Mesenteric fat pad (tissue), 1 donor: ENCODE measurements around the gene GJA9. TPM values are rescaled to one million over a fixed set of nuclear protein-coding genes. Genes with fewer than 3 reads are reported as not detected.
"Not testable (repeated sequence)": the region's sequence is repeated elsewhere in the genome, so short reads cannot be mapped to it uniquely, and the experiment has no call there.

Source experiments
- DNase-seq: peaks from one replicate; pipeline ENCODE4 v3.0.0-alpha.2; 2020; ENCODE audit warnings: low spot score
- total RNA-seq: library from RNA; stranded (reverse); fragmentation: NEBNext Ultra II Directional; extraction: Animal tissue kit (Norgen Biotek cat#: 25700); gene quantifications from one replicate; pipeline ENCODE4 v1.2.1, GENCODE V29; 2021
- donor health status: DM: yes; HTN: yes; CAD: no.

GJA9 gene
- total RNA-seq, 1 donor from 2014 or later: not detected

DNA sequence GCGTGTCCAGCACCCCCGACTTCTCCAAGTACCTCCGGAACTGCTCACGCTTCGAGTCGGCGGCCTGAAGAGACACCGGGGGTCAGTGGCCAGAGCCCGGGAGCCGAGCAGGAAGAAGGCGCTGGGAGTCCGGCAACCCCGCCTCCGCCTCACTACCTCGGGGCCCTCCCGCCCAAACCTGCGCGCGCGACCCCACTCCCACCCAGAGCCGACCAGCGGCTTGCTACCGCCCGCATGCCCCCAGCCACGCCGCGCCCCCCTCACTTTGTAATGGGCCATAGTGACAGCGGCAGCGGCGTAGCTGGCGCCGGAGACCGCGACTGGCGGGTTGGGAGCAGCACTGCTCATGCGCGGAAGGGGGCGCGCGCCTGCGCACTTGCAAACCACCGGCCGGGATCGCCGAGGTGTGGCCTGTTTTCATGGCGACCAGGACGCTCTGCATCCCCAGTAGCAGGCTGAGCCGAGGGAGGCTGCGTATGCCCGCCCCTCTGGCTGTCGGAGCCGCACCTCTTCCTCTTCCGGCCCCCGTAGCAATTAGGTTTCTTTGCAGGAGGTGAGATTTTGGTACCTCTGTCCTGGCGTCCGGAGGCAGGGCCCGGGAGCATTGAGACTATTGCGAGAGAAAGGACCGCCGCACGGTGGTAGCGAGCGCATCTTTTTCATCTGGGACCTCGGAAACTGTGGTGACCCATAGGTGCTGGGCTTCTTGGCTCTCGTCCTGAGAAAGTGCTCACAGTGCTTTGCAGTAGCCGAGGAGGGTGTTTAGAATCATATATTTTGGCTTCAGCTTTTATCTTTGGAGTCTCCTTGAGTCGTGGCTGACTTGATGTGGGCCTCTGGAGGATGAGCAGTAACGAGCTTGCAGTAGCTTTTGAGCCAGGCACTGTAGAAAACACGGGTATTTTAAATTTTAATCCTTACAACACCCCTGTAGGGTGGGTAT is 8.1 kb downstream of the GJA9 start, which contains the start of gene MYCBP:
Gene MYCBP (minus strand): TSS at position 322 of the 943 bp plus-strand sequence. CDS start 43 bp downstream, at position 279.
- peak; percentile 99 for DNase-seq

DNA sequence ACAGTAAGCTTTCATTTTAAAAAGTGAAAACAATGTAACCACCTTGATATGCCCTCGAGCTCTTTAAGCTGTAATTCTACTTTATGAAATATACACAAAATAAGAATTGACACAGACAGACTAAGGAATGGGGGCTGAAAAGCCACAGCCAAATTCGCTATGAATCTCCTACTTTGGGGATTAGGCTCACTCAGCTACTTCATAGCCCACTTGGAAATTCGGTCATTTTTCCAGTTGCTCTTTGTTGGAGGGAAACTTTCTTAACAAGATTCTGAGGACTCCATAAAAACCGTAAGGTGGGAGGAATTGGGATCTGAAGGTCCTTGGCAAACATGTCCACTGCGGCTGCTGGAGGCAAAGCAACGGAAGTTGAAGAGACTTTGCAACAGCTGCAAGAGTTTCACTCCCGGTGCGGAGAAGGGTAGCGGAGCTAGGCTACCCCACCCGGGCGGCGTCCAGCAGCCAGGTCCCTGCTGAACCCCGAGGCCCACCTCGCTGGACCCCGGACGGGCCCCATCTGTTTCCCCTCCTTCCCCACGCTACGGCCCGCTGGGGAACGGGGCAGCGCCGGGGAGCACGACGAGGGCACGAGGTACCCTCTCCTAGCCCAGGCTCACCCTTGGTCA is 8.9 kb downstream of the GJA9 start:
- DNase-seq: no peak

DNA sequence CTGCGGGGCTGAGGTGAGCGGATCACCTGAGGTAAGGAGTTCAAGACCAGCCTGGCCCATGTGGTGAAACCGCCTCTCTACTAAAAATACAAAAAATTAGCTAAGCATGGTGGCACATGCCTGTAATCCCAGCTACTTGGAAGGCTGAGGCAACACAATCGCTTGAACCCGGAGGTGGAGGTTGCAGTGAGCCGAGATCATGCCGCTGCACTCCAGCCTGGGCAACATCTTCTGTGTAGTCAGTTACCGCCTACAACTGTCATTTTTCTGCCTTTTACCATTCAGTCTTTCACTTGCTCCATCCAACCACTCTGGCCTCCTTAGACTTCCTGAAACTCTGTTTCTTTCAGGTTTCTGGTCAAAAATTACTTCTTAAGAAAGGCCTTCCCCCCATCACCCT is 10.4 kb downstream of the GJA9 start:
- DNase-seq: no peak

DNA sequence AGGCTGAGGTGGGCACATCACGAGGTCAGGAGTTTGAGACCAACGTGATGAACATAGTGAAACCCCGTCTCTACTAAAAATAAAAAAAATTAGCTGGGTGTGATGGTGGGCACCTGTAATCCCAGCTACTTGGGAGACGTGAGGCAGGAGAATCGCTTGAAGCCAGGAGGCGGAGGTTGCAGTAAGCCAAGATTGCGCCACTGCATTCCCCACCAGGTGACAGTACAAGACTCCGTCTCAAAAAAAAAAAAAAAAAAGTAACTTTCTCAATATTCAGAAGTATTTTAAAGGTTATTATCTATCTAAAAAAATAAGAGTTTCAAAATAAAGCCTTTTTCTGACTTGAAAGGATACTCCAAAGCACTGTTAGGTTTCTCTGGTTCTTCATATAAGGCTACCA is 14.2 kb downstream of the GJA9 start:
- DNase-seq: no peak

DNA sequence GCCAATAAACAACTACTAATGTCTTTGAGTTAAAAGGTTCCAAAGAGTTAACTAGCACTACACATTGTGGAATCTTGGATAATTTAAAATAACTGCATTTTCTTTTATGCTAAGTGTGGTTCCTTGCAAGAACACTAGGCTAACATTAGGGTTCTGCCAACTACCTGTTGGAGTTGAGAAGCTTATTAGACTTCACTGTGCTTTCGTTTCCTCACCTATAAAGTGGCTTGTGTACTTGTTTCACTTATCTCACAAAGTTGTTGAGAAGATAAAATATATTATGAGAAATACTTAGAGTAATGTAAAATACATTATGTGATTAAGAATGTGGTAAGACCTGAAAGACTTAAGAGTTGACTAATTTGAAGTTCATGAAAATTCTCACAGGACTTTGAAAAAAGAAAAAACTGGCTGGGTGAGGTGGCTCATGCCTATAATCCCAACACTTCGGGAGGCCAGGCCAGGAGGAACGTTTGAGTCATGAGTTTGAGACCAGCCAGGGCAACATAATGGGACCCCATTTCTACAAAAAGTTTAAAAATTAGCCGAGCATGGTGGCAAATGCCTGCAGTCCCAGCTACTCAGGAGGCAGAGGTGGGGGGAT is 16.2 kb downstream of the GJA9 start:
- DNase-seq: no peak

DNA sequence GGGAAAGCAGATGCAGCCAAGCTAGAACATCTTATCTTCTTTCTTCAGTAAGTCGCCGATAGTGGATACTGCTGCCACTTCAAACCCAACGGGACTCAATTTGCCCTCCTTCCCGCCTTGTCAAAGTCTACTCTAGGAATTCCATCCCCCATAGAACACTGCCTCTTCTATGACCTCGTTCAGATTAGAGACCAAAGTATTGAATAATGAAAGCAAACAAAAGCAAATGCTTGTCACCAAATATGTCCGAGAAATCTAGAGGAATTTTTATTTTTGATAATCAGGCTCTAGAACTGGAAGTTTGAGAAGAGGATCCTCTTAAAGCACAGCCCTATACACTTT is 21.0 kb downstream of the GJA9 start:
- no peak for DNase-seq

DNA sequence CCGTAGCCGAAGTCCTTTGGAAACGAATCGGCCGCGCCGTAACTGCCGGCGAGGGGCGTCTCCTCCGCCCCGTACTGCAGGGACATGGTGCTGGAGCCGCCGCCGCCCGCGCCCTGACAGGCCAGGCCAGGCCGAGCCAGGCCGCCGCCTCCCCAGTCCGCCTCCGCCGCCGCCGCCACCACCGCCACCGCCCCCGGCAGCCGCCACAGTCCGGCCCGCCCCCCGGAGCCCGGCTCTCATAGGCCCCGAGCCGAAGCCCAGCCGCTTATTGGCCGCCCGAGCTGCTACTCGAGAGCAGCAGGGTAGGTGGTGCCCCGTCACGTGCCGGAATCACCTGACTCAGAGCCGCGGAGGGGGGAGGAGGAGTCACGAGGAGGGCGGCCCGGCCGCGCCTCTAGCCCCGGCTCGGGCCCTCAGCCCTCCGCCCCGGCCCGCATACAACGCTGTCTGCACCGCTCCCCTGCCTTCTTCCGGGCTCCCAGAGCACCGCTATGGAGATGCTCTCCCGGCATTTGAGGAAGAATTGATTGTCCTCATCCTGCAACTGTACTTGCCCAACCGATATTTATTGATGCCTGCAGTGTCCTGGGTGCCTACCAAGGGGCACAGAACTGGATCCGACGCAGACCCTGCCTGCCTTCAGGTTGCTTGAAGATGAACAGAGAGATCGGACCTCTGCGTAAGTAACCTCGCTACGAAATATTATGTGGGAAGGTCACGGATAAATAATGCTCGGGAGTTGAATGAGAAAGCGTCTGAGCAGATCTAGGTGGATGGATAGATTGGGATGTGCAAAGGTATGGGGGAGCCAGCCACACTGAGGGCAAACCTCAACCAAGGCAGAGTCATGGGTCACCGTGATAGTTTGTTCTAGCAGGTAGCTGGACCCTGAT is 21.6 kb downstream of the GJA9 start, which contains the start of gene RRAGC:
Gene RRAGC (minus strand): TSS at position 212 of the 893 bp plus-strand sequence. CDS start 126 bp downstream, at position 86.
- DNase-seq: peak; percentile 100

DNA sequence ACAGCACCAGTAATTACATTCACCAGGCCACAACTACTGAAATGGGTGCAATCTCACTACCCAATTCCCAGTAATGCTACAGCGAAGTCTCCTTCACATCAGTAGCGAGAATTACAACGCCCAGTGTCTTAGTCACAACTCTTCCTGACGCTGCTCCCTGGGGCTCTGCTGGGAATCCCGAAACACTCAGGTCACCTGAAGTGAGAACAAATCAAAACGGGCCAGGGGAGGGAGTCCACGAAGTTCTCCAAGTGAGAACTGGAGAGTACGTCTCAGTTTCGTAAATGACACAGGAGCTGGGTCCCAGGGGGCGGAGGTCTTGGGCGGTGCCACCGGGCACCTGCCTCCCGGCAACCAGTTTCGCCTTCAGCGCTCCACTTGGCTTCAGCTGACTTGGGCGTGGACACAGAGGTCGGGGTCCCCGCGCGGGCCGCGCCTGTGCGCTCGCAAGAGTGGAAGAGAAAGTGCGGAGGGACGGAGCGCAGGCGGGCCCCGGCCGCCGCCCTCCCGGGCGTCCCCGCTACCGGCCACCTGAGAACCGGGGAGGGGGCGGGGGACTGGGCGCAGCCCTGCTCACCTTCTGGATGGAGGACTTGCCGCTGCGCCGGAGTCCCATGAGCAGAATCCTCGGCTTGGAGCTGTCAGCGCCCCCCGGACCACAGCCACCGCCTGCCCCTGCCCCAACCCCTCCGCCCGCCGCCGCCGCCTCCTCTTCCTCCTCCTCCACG is 22.4 kb downstream of the GJA9 start:
- peak; percentile 92 for DNase-seq

DNA sequence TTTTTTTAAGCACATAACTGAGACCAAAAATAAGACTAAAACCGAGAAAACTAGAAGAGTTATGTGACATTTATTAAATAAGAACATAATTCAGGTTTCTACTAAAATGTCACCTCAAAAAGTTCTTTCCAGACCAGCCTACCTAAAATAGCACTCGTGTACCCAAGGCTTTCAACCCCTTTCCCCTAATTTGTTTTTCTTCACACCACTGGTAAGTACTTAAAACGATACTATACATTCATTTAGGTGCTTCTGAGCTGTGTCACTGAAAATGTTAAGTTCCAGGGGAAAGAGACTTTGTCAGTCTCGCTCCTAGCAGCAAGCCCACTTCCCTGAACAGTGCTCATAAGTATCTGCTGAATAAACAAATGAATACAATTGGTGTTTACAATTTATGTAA is 28.6 kb downstream of the GJA9 start:
- no peak for DNase-seq

DNA sequence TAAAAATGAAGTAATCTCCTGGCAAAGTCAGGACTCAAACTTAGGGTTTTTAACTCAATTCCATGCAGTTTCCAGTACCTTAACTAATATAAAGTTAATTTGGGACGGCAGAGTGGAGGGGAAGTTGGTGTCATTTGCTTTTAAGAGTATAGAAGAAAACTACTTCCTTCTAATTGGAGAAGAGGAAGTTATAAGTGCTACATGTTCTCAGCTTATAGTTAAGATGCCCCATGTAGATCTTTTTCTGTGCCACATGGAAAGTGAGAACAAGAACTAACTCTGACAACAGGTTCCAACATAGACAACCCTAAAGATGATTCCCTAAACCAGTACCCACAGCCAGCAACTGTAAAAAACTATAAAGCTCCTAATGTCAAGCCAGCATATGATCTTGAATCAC is 33.3 kb downstream of the GJA9 start:
- no peak for DNase-seq

DNA sequence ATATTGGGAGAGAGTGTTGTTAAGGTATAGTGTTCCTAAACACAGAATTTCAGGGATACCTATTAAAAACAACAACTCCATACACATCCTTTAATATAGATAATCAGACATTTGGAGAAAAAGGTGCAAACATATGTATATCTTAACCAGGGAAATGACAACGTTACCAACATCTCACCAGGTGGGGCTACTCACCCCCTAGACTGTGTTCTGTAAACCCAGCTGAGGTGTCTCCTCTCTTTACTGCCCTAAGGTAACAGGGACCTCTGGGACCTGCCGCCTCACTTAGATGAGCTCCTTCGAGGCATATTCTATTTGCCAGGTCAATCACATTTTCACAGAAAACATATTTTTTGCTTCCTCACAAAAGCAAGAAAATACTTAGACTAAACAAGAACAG is 35.2 kb downstream of the GJA9 start:
- no peak for DNase-seq

DNA sequence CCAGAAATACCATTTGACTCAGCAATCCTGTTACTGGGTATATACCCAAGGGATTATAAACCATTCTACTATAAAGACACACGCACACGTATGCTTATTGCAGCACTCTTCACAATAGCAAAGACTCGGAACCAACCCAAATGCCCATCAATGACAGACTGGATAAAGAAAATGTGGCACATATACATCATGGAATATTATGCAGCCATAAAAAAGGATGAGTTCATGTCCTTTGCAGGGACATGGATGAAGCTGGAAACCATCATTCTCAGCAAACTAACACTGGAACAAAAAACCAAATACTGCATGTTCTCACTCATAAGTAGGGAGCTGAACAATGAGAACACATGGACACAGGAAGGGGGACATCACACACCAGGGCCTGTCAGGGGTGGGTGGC is 36.3 kb downstream of the GJA9 start:
- not testable (repeated sequence) for DNase-seq

DNA sequence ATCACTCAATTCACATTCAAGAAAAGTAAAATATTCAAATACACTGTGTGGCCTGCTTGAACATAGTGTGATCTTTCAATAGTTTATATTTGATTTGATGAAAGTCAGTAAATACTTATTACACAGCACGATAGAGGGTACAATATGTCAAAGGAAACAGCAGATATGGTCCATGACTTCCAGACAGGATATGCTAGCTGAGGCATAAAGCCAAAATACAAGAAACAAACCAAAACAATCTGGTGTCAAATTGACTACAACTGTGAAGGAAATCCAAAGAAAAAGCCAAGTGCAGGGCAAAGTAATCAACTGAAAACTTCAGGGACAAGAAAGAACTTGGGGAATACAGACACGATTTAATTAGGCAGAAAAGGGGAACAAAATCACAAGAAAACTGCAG is 41.1 kb downstream of the GJA9 start:
- no peak for DNase-seq

DNA sequence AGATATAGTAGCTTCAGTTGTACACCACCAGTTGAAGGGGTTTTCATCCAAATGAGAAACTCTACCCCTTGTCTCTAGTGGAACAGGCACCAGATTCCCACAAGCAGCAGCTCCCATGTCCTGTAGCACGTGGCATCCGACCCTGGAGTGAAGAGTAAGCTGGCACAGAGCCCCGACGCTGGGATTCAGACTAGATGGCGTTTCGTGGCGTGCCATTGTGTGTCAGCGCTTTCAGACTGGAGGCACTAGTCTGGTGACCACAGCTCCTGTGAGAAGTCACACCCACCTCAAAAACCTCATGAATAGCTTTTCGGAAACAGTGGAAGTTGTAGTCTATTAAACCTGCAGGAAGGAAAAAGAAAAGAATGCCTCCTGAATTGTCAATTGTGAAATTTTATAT is 42.0 kb downstream of the GJA9 start:
- no peak for DNase-seq

DNA sequence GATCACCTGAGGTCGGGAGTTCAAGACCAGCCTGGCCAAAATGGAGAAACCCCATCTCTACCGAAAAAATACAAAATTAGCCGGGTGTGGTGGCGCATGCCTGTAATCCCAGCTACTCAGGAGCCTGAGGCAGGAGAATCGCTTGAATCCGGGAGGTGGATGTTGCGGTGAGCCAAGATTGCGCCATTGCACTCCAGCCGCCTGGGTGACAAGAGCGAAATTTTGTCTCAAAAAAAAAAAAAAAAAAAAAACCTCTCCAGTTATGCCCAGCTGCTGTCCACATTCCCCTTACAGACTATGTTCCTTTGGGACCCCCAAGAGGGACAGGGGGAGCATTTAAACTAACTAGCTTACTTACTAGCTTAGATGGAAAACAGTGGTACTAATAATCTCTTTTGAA is 45.1 kb downstream of the GJA9 start:
- DNase-seq: not testable (repeated sequence)

DNA sequence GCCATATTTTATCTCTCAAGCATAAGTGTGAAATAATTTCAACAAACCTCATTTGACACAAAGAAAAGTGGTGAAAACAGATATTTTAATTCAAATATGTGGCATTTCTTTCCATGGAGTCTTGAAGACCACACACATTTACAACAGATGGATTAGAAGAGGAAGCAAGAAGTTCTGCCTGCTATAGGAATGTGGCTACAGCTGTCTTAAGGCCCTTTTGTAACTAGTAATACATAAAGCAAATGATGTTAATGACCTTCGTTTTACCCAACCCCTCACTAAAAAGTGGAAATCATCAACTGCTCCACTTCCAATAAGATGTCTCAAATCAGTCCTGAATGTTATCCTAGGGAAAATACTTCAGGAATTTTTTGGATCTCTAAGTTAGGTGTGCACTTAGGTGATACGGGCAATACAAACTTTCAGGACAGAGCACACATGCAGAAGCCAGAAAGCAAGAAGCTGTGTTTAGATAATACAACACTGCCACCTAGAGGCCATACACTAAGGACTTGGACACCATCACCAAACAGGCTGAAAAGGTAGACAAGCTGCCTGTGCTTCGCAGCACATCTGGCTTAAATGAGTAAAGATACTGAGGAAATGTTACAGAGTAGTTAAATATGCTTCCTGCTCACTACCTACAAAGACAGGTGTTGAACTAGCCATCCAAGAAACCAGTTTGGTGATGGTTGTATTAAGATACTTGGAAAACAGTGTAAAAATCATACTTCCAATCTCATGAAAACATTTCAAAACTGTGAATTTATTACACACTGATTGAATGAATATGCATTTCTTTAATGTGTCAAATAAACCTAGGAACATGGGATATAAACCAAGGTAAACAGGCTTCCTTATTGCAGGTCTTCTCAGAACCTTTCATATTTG is 46.2 kb downstream of the GJA9 start:
- DNase-seq: no peak

DNA sequence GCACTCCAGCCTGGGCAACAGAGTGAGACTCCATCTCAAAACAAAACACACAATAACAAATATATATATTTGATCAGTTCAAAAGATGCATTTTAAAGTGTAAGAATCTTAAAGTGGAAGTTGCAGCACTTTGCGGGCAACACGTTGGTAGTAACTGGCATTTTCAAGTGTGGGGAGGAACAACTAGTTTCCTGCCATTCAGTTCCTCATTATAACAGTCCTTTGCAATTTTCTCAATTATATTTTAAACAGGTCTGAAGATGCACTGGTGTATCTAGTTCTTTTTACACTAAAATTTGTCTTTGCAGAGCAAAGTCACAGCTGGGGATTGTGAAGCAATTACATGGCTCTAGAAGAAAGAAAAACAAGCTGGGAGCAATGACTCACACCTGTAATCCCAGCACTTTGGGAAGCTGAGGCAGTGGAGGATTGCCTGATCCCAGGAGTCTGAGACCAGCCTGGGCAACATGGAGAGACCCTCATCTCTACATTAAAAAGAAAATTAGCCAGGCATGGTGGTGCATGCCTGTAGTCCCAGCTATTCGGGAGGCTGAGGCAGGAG is 47.1 kb downstream of the GJA9 start:
- DNase-seq: no peak

DNA sequence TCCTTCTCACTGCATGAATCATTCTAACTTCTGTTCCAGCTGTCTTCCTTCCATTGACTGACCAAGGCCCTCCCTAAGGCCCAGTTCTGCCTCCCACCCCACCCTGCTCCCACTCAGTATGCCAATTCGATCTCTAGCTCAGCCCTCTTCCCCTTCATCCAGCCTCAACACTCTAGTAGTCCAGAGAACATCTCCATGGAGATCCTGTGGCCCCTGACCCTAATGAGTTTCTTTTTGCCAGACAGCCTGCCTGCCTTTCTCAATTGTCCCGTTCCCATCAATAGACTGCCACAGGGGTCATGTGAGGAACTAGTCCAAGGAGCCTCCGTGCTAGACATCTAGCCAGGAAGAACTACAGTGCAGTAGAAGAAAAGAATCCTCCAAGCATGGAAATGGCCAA is 48.2 kb downstream of the GJA9 start:
- no peak for DNase-seq

DNA sequence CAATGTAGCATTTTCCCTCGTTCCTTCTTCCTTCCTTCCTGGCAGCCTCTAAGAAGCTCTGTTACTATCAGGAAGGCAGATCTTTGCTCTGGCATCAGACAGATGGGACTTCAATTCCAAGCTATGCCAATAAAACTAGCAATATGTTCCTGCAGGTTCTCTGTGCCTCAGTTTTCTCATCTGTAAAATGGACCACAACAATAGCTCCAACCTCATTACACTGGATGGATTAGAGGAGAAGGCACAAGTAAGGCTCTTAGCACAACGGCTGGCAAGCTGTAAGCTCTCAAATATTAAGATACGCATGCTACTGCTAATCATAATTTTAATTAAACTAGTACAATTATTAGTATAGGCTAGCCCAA is 49.0 kb downstream of the GJA9 start:
- no peak for DNase-seq
